HepG2 (cell line): Measurements from ENCODE around the gene OSER1. TPM values are rescaled to one million over a fixed set of nuclear protein-coding genes. Genes with fewer than 3 reads are reported as not detected.

Experiments used
- AGO2 ChIP-seq: fragments of 200-400 bp; formaldehyde crosslinking; optimal IDR thresholded peaks from 2 replicates; pipeline ENCODE3; 2017; ENCODE audit warnings: mild to moderate bottlenecking, low read depth, low read length, moderate library complexity
- DPF2 ChIP-seq: sonication (generic); formaldehyde crosslinking; IDR thresholded peaks from 2 replicates; pipeline ENCODE4 v1.4.0; 2020; ENCODE audit warnings: mild to moderate bottlenecking, low read depth, missing genetic modification reagents, borderline replicate concordance
- ESRRA ChIP-seq: sonication (generic); formaldehyde crosslinking; IDR thresholded peaks from 2 replicates; pipeline ENCODE4 v1.5.1; 2020; ENCODE audit warnings: mild to moderate bottlenecking, low read depth, missing genetic modification reagents
- GABPB1 ChIP-seq: IDR thresholded peaks from 2 replicates; pipeline ENCODE4 v1.6.1; 2016; ENCODE audit warnings: mild to moderate bottlenecking, missing genetic modification reagents, moderate library complexity, missing compliant biosample characterization
- GATAD2A ChIP-seq: IDR thresholded peaks from 2 replicates; pipeline ENCODE4 v1.6.1; 2016
- KMT2A ChIP-seq: sonication (generic); formaldehyde crosslinking; IDR thresholded peaks from 2 replicates; pipeline ENCODE4 v1.4.0; 2020; ENCODE audit warnings: missing genetic modification reagents
- NPAS2 ChIP-seq: sonication (generic); formaldehyde crosslinking; IDR thresholded peaks from 2 replicates; pipeline ENCODE4 v1.8.0; 2022; ENCODE audit warnings: mild to moderate bottlenecking, missing genetic modification reagents, borderline replicate concordance
- PAX8 ChIP-seq: sonication (generic); formaldehyde crosslinking; IDR thresholded peaks from 2 replicates; pipeline ENCODE4 v1.8.0; 2022; ENCODE audit warnings: mild to moderate bottlenecking, missing genetic modification reagents, borderline replicate concordance
- RBAK ChIP-seq: sonication (generic); formaldehyde crosslinking; IDR thresholded peaks from 2 replicates; pipeline ENCODE4 v1.5.1; 2020; ENCODE audit warnings: mild to moderate bottlenecking, missing genetic modification reagents
- REPIN1 ChIP-seq: sonication (generic); formaldehyde crosslinking; IDR thresholded peaks from 2 replicates; pipeline ENCODE4 v1.8.0; 2022; ENCODE audit warnings: missing genetic modification reagents, low read depth, mild to moderate bottlenecking, borderline replicate concordance
- SP4 ChIP-seq: sonication (generic); formaldehyde crosslinking; IDR thresholded peaks from 2 replicates; pipeline ENCODE4 v1.8.1; 2023; ENCODE audit warnings: mild to moderate bottlenecking, missing genetic modification reagents
- SRSF4 ChIP-seq: fragments of 200-400 bp; formaldehyde crosslinking; IDR thresholded peaks from one replicate; pipeline ENCODE4 v1.6.1; 2018; ENCODE audit warnings: mild to moderate bottlenecking, low read depth, low read length, moderate library complexity; ENCODE audit not compliant: poor library complexity, severe bottlenecking
- TCF7 ChIP-seq: sonication (generic); IDR thresholded peaks from 2 replicates; pipeline ENCODE4 v1.6.1; 2016; ENCODE audit warnings: antibody characterized with exemption, low read depth
- ZBTB4 ChIP-seq: sonication (generic); formaldehyde crosslinking; IDR thresholded peaks from 2 replicates; pipeline ENCODE4 v1.4.0; 2020; ENCODE audit warnings: missing genetic modification reagents, mild to moderate bottlenecking, borderline replicate concordance
- ZBTB8A ChIP-seq: sonication (generic); formaldehyde crosslinking; IDR thresholded peaks from 2 replicates; pipeline ENCODE4 v1.4.0; 2020; ENCODE audit warnings: mild to moderate bottlenecking, low read depth, missing genetic modification reagents, borderline replicate concordance
- ZNF263 ChIP-seq: sonication (generic); formaldehyde crosslinking; IDR thresholded peaks from 2 replicates; pipeline ENCODE4 v1.4.0; 2020; ENCODE audit warnings: missing genetic modification reagents
- ZNF34 ChIP-seq: sonication (generic); formaldehyde crosslinking; IDR thresholded peaks from 2 replicates; pipeline ENCODE4 v1.4.0; 2020; ENCODE audit warnings: mild to moderate bottlenecking, missing genetic modification reagents, borderline replicate concordance
- ZNF598 ChIP-seq: sonication (generic); formaldehyde crosslinking; IDR thresholded peaks from 2 replicates; pipeline ENCODE4 v1.5.1; 2020; ENCODE audit warnings: mild to moderate bottlenecking, missing genetic modification reagents, borderline replicate concordance
- ZNF709 ChIP-seq: sonication (generic); formaldehyde crosslinking; IDR thresholded peaks from 2 replicates; pipeline ENCODE4 v1.5.0; 2020; ENCODE audit warnings: mild to moderate bottlenecking, missing genetic modification reagents
- ZSCAN29 ChIP-seq: sonication (generic); formaldehyde crosslinking; conservative IDR thresholded peaks from 2 replicates; pipeline ENCODE4 v1.4.0; 2020; ENCODE audit warnings: mild to moderate bottlenecking, missing genetic modification reagents
- polyA plus RNA-seq, 8 experiments: library from polyadenylated mRNA; depleted of rRNA in 3 of 8; stranded (reverse) in 7 of 8; unstranded in 1 of 8; fragments of >200 nt; fragmentation: Illumina TruSeq in 4 of 8; extraction: Trizol in 4 of 8; gene quantifications; 2 replicates each; pipeline versions ENCODE4 v1.2.1 to v1.2.3, GENCODE V29; 2011 to 2016; ENCODE audit warnings: low read depth in 4 of 8, missing spikeins in 1 of 8, mixed read lengths in 1 of 8; ENCODE audit not compliant: insufficient read depth in 1 of 8
- total RNA-seq, 5 experiments: library from RNA; depleted of rRNA; stranded (reverse); fragments of >200 nt; fragmentation: Illumina TruSeq; extraction: Trizol; gene quantifications; 2 replicates each; pipeline ENCODE4 v1.2.3, GENCODE V29; 2016; ENCODE audit warnings: low read depth in 1 of 5
- TF ChIP-seq, protein P1 (sequence below): sonication (generic); formaldehyde crosslinking; IDR thresholded peaks from 2 replicates; pipeline ENCODE4 v1.4.0; 2020; ENCODE audit warnings: missing genetic modification reagents, mild to moderate bottlenecking, borderline replicate concordance
- TF ChIP-seq, protein P2 (sequence below): sonication (generic); formaldehyde crosslinking; conservative IDR thresholded peaks from 2 replicates; pipeline ENCODE4 v1.8.1; 2023; ENCODE audit warnings: missing genetic modification reagents

The OSER1 gene
- total and polyA plus RNA-seq, 2 of the 13 experiments (the other 11 are each of a cell fraction or from before 2014, with no cell fraction given) = 71.2 to 71.5 TPM

- TF ChIP-seq, protein P1, sequence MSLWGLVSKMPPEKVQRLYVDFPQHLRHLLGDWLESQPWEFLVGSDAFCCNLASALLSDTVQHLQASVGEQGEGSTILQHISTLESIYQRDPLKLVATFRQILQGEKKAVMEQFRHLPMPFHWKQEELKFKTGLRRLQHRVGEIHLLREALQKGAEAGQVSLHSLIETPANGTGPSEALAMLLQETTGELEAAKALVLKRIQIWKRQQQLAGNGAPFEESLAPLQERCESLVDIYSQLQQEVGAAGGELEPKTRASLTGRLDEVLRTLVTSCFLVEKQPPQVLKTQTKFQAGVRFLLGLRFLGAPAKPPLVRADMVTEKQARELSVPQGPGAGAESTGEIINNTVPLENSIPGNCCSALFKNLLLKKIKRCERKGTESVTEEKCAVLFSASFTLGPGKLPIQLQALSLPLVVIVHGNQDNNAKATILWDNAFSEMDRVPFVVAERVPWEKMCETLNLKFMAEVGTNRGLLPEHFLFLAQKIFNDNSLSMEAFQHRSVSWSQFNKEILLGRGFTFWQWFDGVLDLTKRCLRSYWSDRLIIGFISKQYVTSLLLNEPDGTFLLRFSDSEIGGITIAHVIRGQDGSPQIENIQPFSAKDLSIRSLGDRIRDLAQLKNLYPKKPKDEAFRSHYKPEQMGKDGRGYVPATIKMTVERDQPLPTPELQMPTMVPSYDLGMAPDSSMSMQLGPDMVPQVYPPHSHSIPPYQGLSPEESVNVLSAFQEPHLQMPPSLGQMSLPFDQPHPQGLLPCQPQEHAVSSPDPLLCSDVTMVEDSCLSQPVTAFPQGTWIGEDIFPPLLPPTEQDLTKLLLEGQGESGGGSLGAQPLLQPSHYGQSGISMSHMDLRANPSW (CRISPR knock-in tag) = no peak
- TF ChIP-seq ZSCAN29 (CRISPR knock-in tag) (0 out of 2 replicates have a peak, but pooled peaks have one; percentile 54), ZNF34 (0 out of 2 replicates have a peak, but pooled peaks have one; percentile 83), GATAD2A (CRISPR knock-in tag) (peak; percentile 87), ZNF598 (CRISPR knock-in tag) (peak; percentile 98; the same call in 1 of the 2 replicates), SRSF4 (no peak), DPF2 (no peak), ESRRA (peak; percentile 84), PAX8 (CRISPR knock-in tag) (peak; percentile 98; the same call in 1 of the 2 replicates), ZNF263 (CRISPR knock-in tag) (peak; percentile 89), TCF7 (no peak), GABPB1 (CRISPR knock-in tag) (peak; percentile 62), KMT2A (peak; percentile 74), ZBTB8A (peak; percentile 86; the same call in 1 of the 2 replicates), NPAS2 (CRISPR knock-in tag) (no peak), REPIN1 (CRISPR knock-in tag) (peak; percentile 90; the same call in 1 of the 2 replicates), ZBTB4 (CRISPR knock-in tag) (no peak), ZNF709 (peak; percentile 95), SP4 (peak; percentile 73), RBAK (CRISPR knock-in tag) (no peak), AGO2 (no peak)
- TF ChIP-seq, protein P2, sequence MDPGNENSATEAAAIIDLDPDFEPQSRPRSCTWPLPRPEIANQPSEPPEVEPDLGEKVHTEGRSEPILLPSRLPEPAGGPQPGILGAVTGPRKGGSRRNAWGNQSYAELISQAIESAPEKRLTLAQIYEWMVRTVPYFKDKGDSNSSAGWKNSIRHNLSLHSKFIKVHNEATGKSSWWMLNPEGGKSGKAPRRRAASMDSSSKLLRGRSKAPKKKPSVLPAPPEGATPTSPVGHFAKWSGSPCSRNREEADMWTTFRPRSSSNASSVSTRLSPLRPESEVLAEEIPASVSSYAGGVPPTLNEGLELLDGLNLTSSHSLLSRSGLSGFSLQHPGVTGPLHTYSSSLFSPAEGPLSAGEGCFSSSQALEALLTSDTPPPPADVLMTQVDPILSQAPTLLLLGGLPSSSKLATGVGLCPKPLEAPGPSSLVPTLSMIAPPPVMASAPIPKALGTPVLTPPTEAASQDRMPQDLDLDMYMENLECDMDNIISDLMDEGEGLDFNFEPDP (CRISPR knock-in tag) = 0 out of 2 replicates have a peak, but pooled peaks have one; percentile 59
Measured at GRCh38 chr20:44247586-44248409, 37.2 kb upstream of the OSER1 start (continued).
